ENCODE data around the gene MTG1.

The MTG1 gene

DNA sequence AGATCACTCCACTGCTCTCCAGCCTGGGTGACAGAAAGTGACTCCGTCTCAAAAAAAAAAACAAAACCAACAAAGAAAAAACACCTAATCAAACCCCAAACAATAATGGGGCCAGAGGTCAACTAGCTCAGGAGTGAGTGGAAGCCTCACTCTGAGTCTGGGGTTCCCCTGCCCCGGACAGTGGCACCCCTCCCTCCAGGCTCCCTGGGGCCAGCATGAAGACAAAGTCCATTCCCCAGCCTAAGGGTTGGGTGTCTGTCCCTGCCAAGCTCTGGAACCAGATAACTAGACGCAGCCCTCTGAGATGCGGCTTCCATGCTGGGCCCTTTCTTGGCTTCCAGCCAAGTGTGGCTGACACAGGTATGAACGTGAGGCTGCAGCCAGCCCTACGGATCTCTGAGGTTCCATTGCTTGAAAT, 34.4 kb upstream of the MTG1 start:
- no peaks in the 10 kb centered on the region for H3K9me3 ChIP-seq (ENCODE audit: low read length)
- no peaks in the 10 kb centered on the region for H3K27me3 ChIP-seq (ENCODE audit: insufficient read depth, low read length)
- no peaks in the 10 kb centered on the region for H3K79me2 ChIP-seq (ENCODE audit: insufficient read depth, low read length)
- no peaks in the 10 kb centered on the region for H3F3A ChIP-seq (ENCODE audit: insufficient read depth, low read length)
- H4K20me1 ChIP-seq (ENCODE audit: insufficient read depth, low read length) = no peaks in the 10 kb centered on the region
- no peak overlapping the region for H3K4me3 ChIP-seq (ENCODE audit: low read depth, low read length, poor library complexity, severe bottlenecking)
- no peak overlapping the region for H3K9ac ChIP-seq (ENCODE audit: low read length)
- TF ChIP-seq EZH2 (IDR thresholded peaks at IDR 0.05; ENCODE audit: borderline replicate concordance, low read length) = no peak
- TF ChIP-seq, protein P1, sequence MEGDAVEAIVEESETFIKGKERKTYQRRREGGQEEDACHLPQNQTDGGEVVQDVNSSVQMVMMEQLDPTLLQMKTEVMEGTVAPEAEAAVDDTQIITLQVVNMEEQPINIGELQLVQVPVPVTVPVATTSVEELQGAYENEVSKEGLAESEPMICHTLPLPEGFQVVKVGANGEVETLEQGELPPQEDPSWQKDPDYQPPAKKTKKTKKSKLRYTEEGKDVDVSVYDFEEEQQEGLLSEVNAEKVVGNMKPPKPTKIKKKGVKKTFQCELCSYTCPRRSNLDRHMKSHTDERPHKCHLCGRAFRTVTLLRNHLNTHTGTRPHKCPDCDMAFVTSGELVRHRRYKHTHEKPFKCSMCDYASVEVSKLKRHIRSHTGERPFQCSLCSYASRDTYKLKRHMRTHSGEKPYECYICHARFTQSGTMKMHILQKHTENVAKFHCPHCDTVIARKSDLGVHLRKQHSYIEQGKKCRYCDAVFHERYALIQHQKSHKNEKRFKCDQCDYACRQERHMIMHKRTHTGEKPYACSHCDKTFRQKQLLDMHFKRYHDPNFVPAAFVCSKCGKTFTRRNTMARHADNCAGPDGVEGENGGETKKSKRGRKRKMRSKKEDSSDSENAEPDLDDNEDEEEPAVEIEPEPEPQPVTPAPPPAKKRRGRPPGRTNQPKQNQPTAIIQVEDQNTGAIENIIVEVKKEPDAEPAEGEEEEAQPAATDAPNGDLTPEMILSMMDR (IDR thresholded peaks at IDR 0.05; ENCODE audit: low read length) = no peak
- H3K9me2 ChIP-seq (ENCODE audit: low read depth, low read length) = no peaks in the 10 kb centered on the region
- peaks cover 6% of the 10 kb centered on the region for H3K36me3 ChIP-seq (ENCODE audit: insufficient read depth, low read length)
- H2AFZ ChIP-seq (ENCODE audit: low read length) = no peak overlapping the region
- H3K4me1 ChIP-seq (ENCODE audit: insufficient read depth, low read length, severe bottlenecking) = peaks cover 7% of the 10 kb centered on the region
- H3K4me2 ChIP-seq (ENCODE audit: low read length) = no peak overlapping the region
- no peak overlapping the region for H3K27ac ChIP-seq (ENCODE audit: low read depth, low read length, poor library complexity, severe bottlenecking)

DNA sequence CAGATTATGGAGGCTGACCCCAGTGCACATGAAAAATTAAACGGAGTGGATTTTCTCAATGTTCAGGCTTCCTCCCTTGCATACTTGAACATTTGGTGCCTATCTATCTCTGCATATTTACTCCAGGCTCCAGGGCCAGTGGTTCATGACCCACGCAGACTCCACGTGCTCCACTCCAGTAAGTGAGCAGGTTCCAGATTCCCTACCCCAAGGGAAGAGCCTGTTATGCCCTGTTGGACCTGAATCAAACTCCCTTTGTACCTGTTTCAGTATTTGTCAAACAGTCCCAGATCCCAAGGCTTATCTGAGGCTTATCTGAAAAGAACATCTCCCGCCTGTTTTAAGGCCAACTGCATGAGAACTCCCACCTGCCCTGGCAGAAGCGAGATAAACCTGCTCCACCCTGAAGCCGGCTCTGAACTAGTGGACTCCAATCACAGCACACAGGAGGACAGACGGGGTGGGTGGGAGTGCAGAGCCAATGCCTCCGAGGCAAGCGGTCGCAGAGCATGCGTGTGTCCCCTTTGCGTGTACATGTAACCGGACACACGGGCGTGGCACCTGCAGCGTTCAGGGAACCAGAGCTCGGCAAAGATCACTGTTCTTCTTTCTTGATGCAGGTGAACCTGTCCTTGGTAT, 33.9 kb upstream of the MTG1 start:
- H3K36me3 ChIP-seq (ENCODE audit: insufficient read depth, low read length) = peaks cover 9% of the 10 kb centered on the region
- H3K4me3 ChIP-seq (ENCODE audit: low read depth, low read length, poor library complexity, severe bottlenecking) = no peak overlapping the region
- TF ChIP-seq EZH2 (IDR thresholded peaks at IDR 0.05; ENCODE audit: borderline replicate concordance, low read length) = no peak
- TF ChIP-seq, protein P1 (IDR thresholded peaks at IDR 0.05; ENCODE audit: low read length) = no peak
- H3K9me3 ChIP-seq (ENCODE audit: low read length) = no peaks in the 10 kb centered on the region
- no peak overlapping the region for H2AFZ ChIP-seq (ENCODE audit: low read length)
- no peak overlapping the region for H3K27ac ChIP-seq (ENCODE audit: low read depth, low read length, poor library complexity, severe bottlenecking)
- H4K20me1 ChIP-seq (ENCODE audit: insufficient read depth, low read length) = no peaks in the 10 kb centered on the region
- H3K79me2 ChIP-seq (ENCODE audit: insufficient read depth, low read length) = no peaks in the 10 kb centered on the region
- H3K4me1 ChIP-seq (ENCODE audit: insufficient read depth, low read length, severe bottlenecking) = peaks cover 7% of the 10 kb centered on the region
- H3K9me2 ChIP-seq (ENCODE audit: low read depth, low read length) = no peaks in the 10 kb centered on the region
- H3K27me3 ChIP-seq (ENCODE audit: insufficient read depth, low read length) = no peaks in the 10 kb centered on the region
- no peak overlapping the region for H3K9ac ChIP-seq (ENCODE audit: low read length)
- H3F3A ChIP-seq (ENCODE audit: insufficient read depth, low read length) = no peaks in the 10 kb centered on the region
- H3K4me2 ChIP-seq (ENCODE audit: low read length) = no peak overlapping the region

DNA sequence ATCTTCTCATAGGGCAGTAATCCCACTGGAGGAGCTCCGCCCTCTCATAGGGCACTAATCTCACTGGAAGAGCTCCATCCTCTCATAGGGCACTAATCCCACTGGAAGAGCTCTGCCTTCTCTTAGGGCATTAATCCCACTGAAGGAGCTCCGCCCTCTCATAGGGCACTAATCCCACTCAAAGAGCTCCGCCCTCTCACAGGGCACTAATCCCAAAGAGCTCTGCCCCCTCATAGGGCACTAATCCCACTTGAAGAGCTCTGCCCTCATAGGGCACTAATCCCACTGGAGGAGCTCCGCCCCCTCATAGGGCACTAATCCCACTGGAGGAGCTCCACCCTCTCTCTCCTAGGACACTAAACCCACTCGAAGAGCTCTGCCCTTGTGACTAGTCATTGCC, 32.7 kb upstream of the MTG1 start:
- TF ChIP-seq EZH2 (IDR thresholded peaks at IDR 0.05; ENCODE audit: borderline replicate concordance, low read length) = no peak
- TF ChIP-seq, protein P1 (IDR thresholded peaks at IDR 0.05; ENCODE audit: low read length) = no peak
- H3K9ac ChIP-seq (ENCODE audit: low read length) = no peak overlapping the region
- no peaks in the 10 kb centered on the region for H3K79me2 ChIP-seq (ENCODE audit: insufficient read depth, low read length)
- H3F3A ChIP-seq (ENCODE audit: insufficient read depth, low read length) = no peaks in the 10 kb centered on the region
- H3K27me3 ChIP-seq (ENCODE audit: insufficient read depth, low read length) = no peaks in the 10 kb centered on the region
- H3K4me1 ChIP-seq (ENCODE audit: insufficient read depth, low read length, severe bottlenecking) = peaks cover 7% of the 10 kb centered on the region
- H3K36me3 ChIP-seq (ENCODE audit: insufficient read depth, low read length) = peaks cover 20% of the 10 kb centered on the region
- no peak overlapping the region for H2AFZ ChIP-seq (ENCODE audit: low read length)
- no peaks in the 10 kb centered on the region for H3K9me2 ChIP-seq (ENCODE audit: low read depth, low read length)
- no peaks in the 10 kb centered on the region for H4K20me1 ChIP-seq (ENCODE audit: insufficient read depth, low read length)
- no peaks in the 10 kb centered on the region for H3K9me3 ChIP-seq (ENCODE audit: low read length)
- H3K4me2 ChIP-seq (ENCODE audit: low read length) = no peak overlapping the region
- H3K4me3 ChIP-seq (ENCODE audit: low read depth, low read length, poor library complexity, severe bottlenecking) = no peak overlapping the region
- no peak overlapping the region for H3K27ac ChIP-seq (ENCODE audit: low read depth, low read length, poor library complexity, severe bottlenecking)
